Gastroesophageal sphincter (tissue), 3 donors: ENCODE data around the gene EIF4EBP3.

Source experiments
- CTCF ChIP-seq, 4 experiments: fragments of 200-600 bp in 2 of 4; fragments of 450-650 bp in 2 of 4; sonication (generic) in 1 of 4; IDR thresholded peaks; one replicate each; pipeline ENCODE4 v1.5.1; 2017 to 2019; ENCODE audit warnings: antibody characterized with exemption in 4 of 4, mild to moderate bottlenecking in 2 of 4, moderate library complexity in 2 of 4
- POLR2A ChIP-seq, 2 donors: fragments of 450-650 bp; IDR thresholded peaks; one replicate each; pipeline ENCODE4 v1.6.1; 2017; ENCODE audit warnings: antibody characterized with exemption in 2 of 2, mild to moderate bottlenecking in 2 of 2, moderate library complexity in 1 of 2

DNA sequence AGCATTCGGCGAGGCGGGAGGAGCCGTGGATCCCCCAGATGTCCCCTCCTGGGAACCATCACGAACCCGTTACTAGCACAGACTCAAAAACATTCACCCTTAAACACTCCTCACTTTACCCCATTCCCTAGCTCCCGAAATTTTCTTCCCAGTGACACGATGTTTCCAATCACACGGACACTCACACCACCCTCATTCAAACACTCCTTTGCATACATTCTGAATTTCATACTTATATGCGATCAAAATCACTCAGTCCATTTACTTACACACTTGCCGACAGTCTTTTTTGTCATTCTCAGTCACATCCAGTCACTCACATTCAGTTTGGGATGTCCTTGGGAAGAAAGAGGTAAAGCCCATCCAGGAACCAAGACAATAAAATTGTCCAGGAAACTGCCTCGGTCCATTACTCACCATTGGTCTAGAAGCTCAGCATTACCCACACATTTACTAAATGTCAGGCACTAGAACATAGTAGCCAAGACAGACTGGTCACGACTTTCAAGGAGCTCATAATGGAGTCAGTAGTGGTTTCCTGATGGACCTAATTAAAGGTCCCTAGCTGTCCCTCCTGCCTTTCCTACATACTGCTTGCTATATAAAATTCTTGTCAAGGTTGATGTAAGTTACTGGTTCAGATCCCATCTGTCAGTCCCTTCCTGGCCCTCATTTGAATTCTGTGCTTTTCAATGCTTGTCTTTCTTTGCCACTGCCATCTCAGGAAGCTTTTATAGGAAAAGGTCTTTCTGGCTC is 17.7 kb downstream of the EIF4EBP3 start:
- TF ChIP-seq CTCF (IDR thresholded peaks at IDR 0.05): no peak
- no peak for TF ChIP-seq POLR2A (IDR thresholded peaks at IDR 0.05)
